Loucy (cell line): ENCODE data around the gene VPS8.

Experiments
- H2AFZ ChIP-seq: fragments of 200-600 bp; sonication (generic); 2 replicates; pipeline ENCODE4 v1.6.0; 2016; ENCODE audit warnings: antibody characterized with exemption, mild to moderate bottlenecking, low read length, moderate library complexity
- H3F3A ChIP-seq: fragments of 200-600 bp; 2 replicates; pipeline ENCODE4 v1.6.0; 2016; ENCODE audit warnings: antibody characterized with exemption, low read depth, mild to moderate bottlenecking
- H3K27me3 ChIP-seq: fragments of 200-600 bp; sonication (generic); 2 replicates; pipeline ENCODE4 v1.6.1; 2014; ENCODE audit warnings: low read length, mild to moderate bottlenecking; ENCODE audit not compliant: insufficient read depth, poor library complexity, severe bottlenecking
- H3K36me3 ChIP-seq: fragments of 200-600 bp; sonication (generic); 2 replicates; pipeline ENCODE4 v1.6.1; 2016; ENCODE audit warnings: low read length; ENCODE audit not compliant: insufficient read depth
- H3K4me1 ChIP-seq: fragments of 200-600 bp; sonication (generic); 2 replicates; pipeline ENCODE4 v1.5.1; 2014; ENCODE audit warnings: low read length, mild to moderate bottlenecking; ENCODE audit not compliant: insufficient read depth, poor library complexity, severe bottlenecking
- H3K4me2 ChIP-seq: fragments of 200-600 bp; sonication (generic); 2 replicates; pipeline ENCODE4 v1.6.0; 2014; ENCODE audit warnings: antibody characterized with exemption, low read length, low read depth, mild to moderate bottlenecking; ENCODE audit not compliant: poor library complexity, severe bottlenecking
- H3K4me3 ChIP-seq: fragments of 200-600 bp; sonication (generic); 2 replicates; pipeline ENCODE4 v1.5.1; 2014; ENCODE audit warnings: low read length, mild to moderate bottlenecking, mixed read lengths; ENCODE audit not compliant: poor library complexity, severe bottlenecking
- H3K79me2 ChIP-seq: fragments of 200-600 bp; sonication (generic); 2 replicates; pipeline ENCODE4 v1.6.1; 2014; ENCODE audit warnings: low read length; ENCODE audit not compliant: insufficient read depth
- H3K9ac ChIP-seq: fragments of 200-600 bp; sonication (generic); 2 replicates; pipeline ENCODE4 v1.6.0; 2014; ENCODE audit warnings: mild to moderate bottlenecking, low read depth, low read length, moderate library complexity; ENCODE audit not compliant: poor library complexity, severe bottlenecking
- H3K9me2 ChIP-seq: fragments of 200-600 bp; sonication (generic); replicated peaks from 2 replicates; pipeline ENCODE4 v1.6.1; 2016; ENCODE audit warnings: low read depth, low read length, mixed read lengths
- H3K9me3 ChIP-seq: fragments of 200-600 bp; sonication (generic); 2 replicates; pipeline ENCODE4 v1.6.1; 2014; ENCODE audit warnings: mild to moderate bottlenecking, antibody characterized with exemption, low read length, low read depth; ENCODE audit not compliant: insufficient read depth
- H4K20me1 ChIP-seq: fragments of 200-600 bp; sonication (generic); 2 replicates; pipeline ENCODE4 v1.6.0; 2014; ENCODE audit warnings: antibody characterized with exemption, low read length, mild to moderate bottlenecking; ENCODE audit not compliant: insufficient read depth, poor library complexity, severe bottlenecking
- EZH2phosphoT487 ChIP-seq: fragments of 200-600 bp; IDR thresholded peaks from 2 replicates; pipeline ENCODE4 v1.6.1; 2018; ENCODE audit warnings: antibody characterized with exemption, mild to moderate bottlenecking, moderate library complexity, borderline replicate concordance
- TF ChIP-seq, protein P1 (sequence below): fragments of 200-600 bp; sonication (generic); conservative IDR thresholded peaks from 2 replicates; pipeline ENCODE4 v1.5.1; 2014; ENCODE audit warnings: mild to moderate bottlenecking, antibody characterized with exemption, low read length

VPS8 gene

DNA sequence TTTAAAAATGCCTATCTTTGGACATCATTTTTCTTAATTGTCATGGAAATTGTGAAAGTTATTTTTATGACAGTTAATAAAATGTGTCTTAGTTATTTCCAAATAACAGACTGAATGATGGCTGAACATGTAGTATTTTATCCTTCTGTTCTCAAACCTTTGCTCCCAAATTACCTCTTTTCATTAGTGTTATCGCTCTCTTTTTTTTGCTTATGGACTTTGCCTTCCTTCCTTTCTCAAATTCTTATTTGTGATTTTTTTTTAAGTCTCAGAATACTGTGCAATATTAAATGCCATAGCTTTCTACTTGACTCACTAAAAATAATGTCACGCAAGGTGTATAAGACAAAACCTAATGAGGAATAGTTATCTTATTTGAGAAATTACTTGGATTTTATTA is 107.7 kb downstream of the VPS8 start:
- TF ChIP-seq, protein P1, sequence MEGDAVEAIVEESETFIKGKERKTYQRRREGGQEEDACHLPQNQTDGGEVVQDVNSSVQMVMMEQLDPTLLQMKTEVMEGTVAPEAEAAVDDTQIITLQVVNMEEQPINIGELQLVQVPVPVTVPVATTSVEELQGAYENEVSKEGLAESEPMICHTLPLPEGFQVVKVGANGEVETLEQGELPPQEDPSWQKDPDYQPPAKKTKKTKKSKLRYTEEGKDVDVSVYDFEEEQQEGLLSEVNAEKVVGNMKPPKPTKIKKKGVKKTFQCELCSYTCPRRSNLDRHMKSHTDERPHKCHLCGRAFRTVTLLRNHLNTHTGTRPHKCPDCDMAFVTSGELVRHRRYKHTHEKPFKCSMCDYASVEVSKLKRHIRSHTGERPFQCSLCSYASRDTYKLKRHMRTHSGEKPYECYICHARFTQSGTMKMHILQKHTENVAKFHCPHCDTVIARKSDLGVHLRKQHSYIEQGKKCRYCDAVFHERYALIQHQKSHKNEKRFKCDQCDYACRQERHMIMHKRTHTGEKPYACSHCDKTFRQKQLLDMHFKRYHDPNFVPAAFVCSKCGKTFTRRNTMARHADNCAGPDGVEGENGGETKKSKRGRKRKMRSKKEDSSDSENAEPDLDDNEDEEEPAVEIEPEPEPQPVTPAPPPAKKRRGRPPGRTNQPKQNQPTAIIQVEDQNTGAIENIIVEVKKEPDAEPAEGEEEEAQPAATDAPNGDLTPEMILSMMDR: no peak
- no peak for TF ChIP-seq EZH2phosphoT487
- H3F3A ChIP-seq: no peaks in the 10 kb centered on the region
- no peaks in the 10 kb centered on the region for H3K79me2 ChIP-seq
- no peaks in the 10 kb centered on the region for H3K27me3 ChIP-seq
- no peaks in the 10 kb centered on the region for H3K9me3 ChIP-seq
- no peaks in the 10 kb centered on the region for H3K4me1 ChIP-seq
- H3K36me3 ChIP-seq: peaks cover 12% of the 10 kb centered on the region; the same call in 1 of the 2 replicates
- no peaks in the 10 kb centered on the region for H4K20me1 ChIP-seq
- H3K9me2 ChIP-seq: no peaks in the 10 kb centered on the region
- H3K4me2 ChIP-seq: no peak overlapping the region
- no peak overlapping the region for H3K4me3 ChIP-seq
- no peak overlapping the region for H3K9ac ChIP-seq
- no peak overlapping the region for H2AFZ ChIP-seq

DNA sequence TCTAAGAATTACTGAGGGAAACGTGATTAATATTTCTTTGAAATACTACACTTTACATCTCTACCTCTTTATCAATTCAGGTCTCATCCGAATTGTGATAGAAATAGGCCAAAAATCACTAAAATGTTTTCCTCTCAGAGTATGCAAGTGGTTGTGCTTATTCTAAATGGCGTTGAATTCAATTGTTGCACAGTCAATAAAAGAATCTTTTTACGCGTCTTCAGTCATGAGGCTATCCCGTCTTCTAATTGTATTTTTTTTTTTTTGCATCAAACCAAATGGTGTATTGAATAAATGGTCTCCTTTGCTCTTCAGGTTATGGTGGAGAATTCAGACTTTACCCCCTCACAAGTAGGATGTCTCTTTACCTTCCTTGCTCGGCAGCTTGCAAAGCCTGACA is 112.6 kb downstream of the VPS8 start:
- H3K9me3 ChIP-seq: no peaks in the 10 kb centered on the region
- H3K4me1 ChIP-seq: no peaks in the 10 kb centered on the region
- no peak overlapping the region for H3K4me3 ChIP-seq
- H3K36me3 ChIP-seq: peaks cover 26% of the 10 kb centered on the region; the same call in 1 of the 2 replicates
- H3K9me2 ChIP-seq: no peaks in the 10 kb centered on the region
- H3K79me2 ChIP-seq: no peaks in the 10 kb centered on the region
- no peak overlapping the region for H3K4me2 ChIP-seq
- H4K20me1 ChIP-seq: no peaks in the 10 kb centered on the region
- no peak for TF ChIP-seq EZH2phosphoT487
- TF ChIP-seq, protein P1: no peak
- no peak overlapping the region for H3K9ac ChIP-seq
- H2AFZ ChIP-seq: no peak overlapping the region
- no peaks in the 10 kb centered on the region for H3K27me3 ChIP-seq
- no peaks in the 10 kb centered on the region for H3F3A ChIP-seq

DNA sequence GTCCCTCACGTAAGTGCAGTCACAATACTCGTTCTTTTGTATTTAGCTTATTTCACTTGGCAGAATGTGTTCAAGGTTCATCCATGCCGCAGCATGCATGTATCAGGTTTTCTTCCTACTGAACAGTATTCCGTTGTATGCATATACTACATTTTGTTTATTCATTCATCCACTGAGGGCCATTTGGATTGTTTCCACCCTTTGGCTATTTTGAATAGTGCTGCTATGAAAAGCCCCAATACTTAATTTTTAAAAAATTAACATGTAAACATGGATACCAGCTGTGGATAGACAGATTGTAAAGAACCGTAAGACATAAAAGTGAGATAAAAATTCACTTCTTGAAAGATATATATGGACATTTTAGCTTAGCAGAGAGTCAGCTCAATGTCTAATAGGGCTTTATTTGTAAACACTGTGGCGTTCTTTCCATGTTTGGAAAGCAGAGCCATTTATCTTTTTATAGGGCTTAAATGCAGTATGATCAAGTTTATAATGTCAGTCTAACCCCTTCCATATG is 115.9 kb downstream of the VPS8 start:
- Histone ChIP-seq H3K9me2 (no peaks in the 10 kb centered on the region), H3K79me2 (no peaks in the 10 kb centered on the region)

More for the DNA sequence above, 115.9 kb downstream of the VPS8 start:
- Histone ChIP-seq H3K4me2 (no peak overlapping the region), H3F3A (no peaks in the 10 kb centered on the region), H3K9ac (no peak overlapping the region), H3K36me3 (peaks cover 32% of the 10 kb centered on the region; the same call in 1 of the 2 replicates), H3K9me3 (no peaks in the 10 kb centered on the region), H4K20me1 (no peaks in the 10 kb centered on the region), H3K27me3 (no peaks in the 10 kb centered on the region), H3K4me1 (no peaks in the 10 kb centered on the region), H2AFZ (no peak overlapping the region), H3K4me3 (no peak overlapping the region)
- TF ChIP-seq, protein P1: no peak
